Esophagus squamous epithelium (tissue), 5 donors: ENCODE results near the gene CRYBB1. TPM values are rescaled to one million over a fixed set of nuclear protein-coding genes. Genes with fewer than 3 reads are reported as not detected.

ENCODE experiments used
- DNase-seq: peaks from one replicate; lab custom pipeline; 2025; lab: John Stamatoyannopoulos, UW
- H3K27ac ChIP-seq, 4 donors: fragments of 200-600 bp; sonication (generic); one replicate each; pipeline ENCODE4 v1.5.1; 2016 to 2019; ENCODE audit warnings: mild to moderate bottlenecking in 1 of 4
- H3K27me3 ChIP-seq, 4 donors: fragments of 200-600 bp; sonication (generic); 1 replicate in 3 of 4; 2 replicates in 1 of 4; pipeline versions ENCODE4 v1.5.1 to v1.6.0; 2017 to 2021; ENCODE audit warnings: antibody characterized with exemption in 1 of 4
- H3K36me3 ChIP-seq, 3 donors: fragments of 200-600 bp; sonication (generic); one replicate each; pipeline ENCODE4 v1.5.1; 2016 to 2019
- H3K4me1 ChIP-seq, 3 donors: fragments of 200-600 bp; sonication (generic); one replicate each; pipeline ENCODE4 v1.5.1; 2017 to 2019
- H3K4me3 ChIP-seq, 4 donors: fragments of 200-600 bp; sonication (generic); 1 replicate in 3 of 4; 2 replicates in 1 of 4; pipeline ENCODE4 v1.5.1; 2016 to 2019; ENCODE audit warnings: mild to moderate bottlenecking in 2 of 4, moderate library complexity in 1 of 4
- H3K9me3 ChIP-seq, 3 donors: fragments of 200-600 bp; sonication (generic); one replicate each; pipeline ENCODE4 v1.5.1; 2016 to 2019
- CTCF ChIP-seq, 6 experiments: fragments of 450-650 bp in 4 of 6; fragments of 200-600 bp in 2 of 6; sonication (generic) in 2 of 6; IDR thresholded peaks; one replicate each; pipeline ENCODE4 v1.5.1; 2016 to 2019; ENCODE audit warnings: antibody characterized with exemption in 6 of 6, mild to moderate bottlenecking in 4 of 6, moderate library complexity in 4 of 6
- POLR2A ChIP-seq, 4 donors: fragments of 450-650 bp; IDR thresholded peaks; one replicate each; pipeline ENCODE4 v1.6.1; 2017; ENCODE audit warnings: antibody characterized with exemption in 4 of 4, mild to moderate bottlenecking in 4 of 4, moderate library complexity in 3 of 4
- WGBS, 2 donors: methylation state at CpG; one replicate each; pipeline ENCODE4 v1.1.5; 2018; 5-methylcytosine and 5-hydroxymethylcytosine counted together
- intact Hi-C: fragments of 100-400 bp; cut with DNase I; formaldehyde crosslinking; loops from one replicate; pipeline ENCODE4 v1.15.0; 2022
- total RNA-seq, 4 donors: library from RNA; depleted of rRNA; stranded (reverse); fragments of >200 nt; gene quantifications; one replicate each; pipeline ENCODE4 v1.1.0, GENCODE V29; 2016
- donor health status: DM: yes; HTN: yes; CAD: no.

The CRYBB1 gene
- total RNA-seq, 4 donors from 2014 or later: 0.95 TPM; not detected in 3

DNA sequence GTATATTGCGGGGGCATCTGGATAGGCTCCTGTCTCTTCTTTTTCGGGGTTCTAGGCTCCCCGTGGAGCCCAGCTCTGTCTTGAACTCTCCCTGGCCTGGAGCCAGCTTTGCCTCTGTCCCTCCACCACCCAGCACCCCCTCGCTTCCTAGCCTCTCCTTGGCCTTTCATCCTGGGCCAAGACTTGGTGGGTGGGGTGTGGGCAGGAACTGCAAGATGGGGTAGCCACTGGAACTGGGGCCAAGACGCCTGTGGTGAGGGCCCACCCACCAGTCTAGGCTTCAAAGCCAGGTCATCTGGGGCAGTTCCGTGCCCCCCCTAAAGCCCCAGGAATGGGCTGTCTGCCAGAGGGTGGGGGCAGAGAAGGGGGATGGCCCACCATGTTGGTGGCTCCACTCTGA lies 1.7 kb upstream of the CRYBB1 start:
- TF ChIP-seq CTCF (IDR thresholded peaks at IDR 0.05): no peak
- intact Hi-C loops: no loop called here
- Histone ChIP-seq H3K27me3 (peaks cover 0 to 42% (median 0%) of the 10 kb centered on the region in 4 donors), H3K4me1 (peaks cover 0 to 20% (median 0%) of the 10 kb centered on the region in 3 donors), H3K4me3 (no peak overlapping the region), H3K36me3 (no peaks in the 10 kb centered on the region), H3K9me3 (no peaks in the 10 kb centered on the region), H3K27ac (peak overlapping the region in 1 of 4 donors; percentile 13)
- whole genome bisulfite sequencing, 2 donors: 31 to 57% methylated on average over 2 to 4 of the region's 6 CpGs
- no peak for DNase-seq

- H3K27ac ChIP-seq: peak overlapping the region in 2 of 4 donors; percentile 26 to 52
- DNase-seq: no peak
These were observed 628 bp upstream of the CRYBB1 start for GRCh38 chr22:26618455-26618854.

GRCh38 chr22:26616650-26617049 lies 1.2 kb downstream of the CRYBB1 start:
- intact Hi-C loops: no loop called here
- whole genome bisulfite sequencing, 2 donors: 53 to 86% methylated on average over 2 of the region's 2 CpGs
- no peak for DNase-seq
- no peaks in the 10 kb centered on the region for H3K9me3 ChIP-seq
- peaks cover 0 to 63% (median 2%) of the 10 kb centered on the region in 4 donors for H3K27me3 ChIP-seq
- H3K27ac ChIP-seq: no peak overlapping the region
- no peak overlapping the region for H3K4me3 ChIP-seq
- TF ChIP-seq POLR2A (IDR thresholded peaks at IDR 0.05) (no peak), CTCF (IDR thresholded peaks at IDR 0.05) (no peak)
- H3K4me1 ChIP-seq: peaks cover 0 to 20% (median 0%) of the 10 kb centered on the region in 3 donors
- H3K36me3 ChIP-seq: no peaks in the 10 kb centered on the region

More at GRCh38 chr22:26618455-26618854, 628 bp upstream of the CRYBB1 start:
- no peaks in the 10 kb centered on the region for H3K36me3 ChIP-seq
- TF ChIP-seq POLR2A (IDR thresholded peaks at IDR 0.05) (no peak), CTCF (IDR thresholded peaks at IDR 0.05) (no peak)
- 78 to 90% methylated on average over 8 of the region's 8 CpGs for WGBS, 2 donors
- H3K4me3 ChIP-seq: no peak overlapping the region
- no peaks in the 10 kb centered on the region for H3K9me3 ChIP-seq
- intact Hi-C loops: no loop called here
- H3K27me3 ChIP-seq: peaks cover 0 to 52% (median 0%) of the 10 kb centered on the region in 4 donors
- H3K4me1 ChIP-seq: peaks cover 0 to 20% (median 0%) of the 10 kb centered on the region in 3 donors

DNA sequence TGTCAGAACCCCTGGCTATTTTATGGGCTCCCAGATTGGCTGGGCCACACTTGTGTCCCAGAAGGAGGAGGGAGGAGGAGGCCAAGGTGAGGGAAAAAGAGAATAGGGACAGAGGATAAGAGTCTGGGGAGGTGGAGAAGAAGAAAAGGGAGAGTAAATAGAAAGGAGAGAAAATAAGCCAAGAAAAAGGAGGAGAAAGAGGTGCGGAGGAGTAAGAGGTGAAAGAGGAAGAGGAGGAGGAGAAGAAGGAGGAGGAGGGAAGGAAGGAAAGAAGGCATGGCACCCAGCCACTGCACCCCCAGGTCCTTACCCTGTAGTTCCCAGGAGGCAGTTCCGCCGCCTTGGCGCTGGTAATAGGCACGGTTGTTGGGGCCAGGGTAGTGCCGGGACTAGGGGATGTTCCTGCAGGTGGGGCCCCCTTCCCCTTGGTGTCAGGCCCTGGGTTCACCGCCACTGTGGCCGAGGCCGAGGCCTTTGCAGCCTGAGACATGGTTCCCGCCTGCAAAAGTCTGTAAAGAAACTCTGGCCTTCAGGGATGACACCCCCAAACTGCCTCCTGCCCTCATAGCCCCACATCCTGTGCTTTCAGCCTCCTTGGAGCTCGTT lies 1.9 kb downstream of the CRYBB1 start:
- Histone ChIP-seq H3K9me3 (no peaks in the 10 kb centered on the region), H3K36me3 (no peaks in the 10 kb centered on the region), H3K4me1 (peaks cover 0 to 20% (median 0%) of the 10 kb centered on the region in 3 donors), H3K27me3 (peaks cover 0 to 60% (median 2%) of the 10 kb centered on the region in 4 donors), H3K4me3 (no peak overlapping the region), H3K27ac (no peak overlapping the region)
- TF ChIP-seq POLR2A (IDR thresholded peaks at IDR 0.05): no peak
- DNase-seq: no peak
- 80 to 81% methylated on average over 11 of the region's 11 CpGs for WGBS, 2 donors
- intact Hi-C loops: no loop called here

GRCh38 chr22:26615149-26615548 lies 2.7 kb downstream of the CRYBB1 start:
- Histone ChIP-seq H3K9me3 (no peaks in the 10 kb centered on the region), H3K27ac (no peak overlapping the region), H3K27me3 (peaks cover 0 to 60% (median 2%) of the 10 kb centered on the region in 4 donors), H3K36me3 (no peaks in the 10 kb centered on the region), H3K4me3 (no peak overlapping the region), H3K4me1 (peaks cover 0 to 20% (median 0%) of the 10 kb centered on the region in 3 donors)
- intact Hi-C loops: no loop called here
- TF ChIP-seq POLR2A (IDR thresholded peaks at IDR 0.05): no peak
- no peak for TF ChIP-seq CTCF (IDR thresholded peaks at IDR 0.05)
- 32 to 46% methylated on average over 5 of the region's 5 CpGs for WGBS, 2 donors
- no peak for DNase-seq
